GM18502 (cell line): ENCODE measurements around the gene RMND5A.

ENCODE experiments used
- ATAC-seq: cut with Tn5 transposase; IDR thresholded peaks from one replicate; pipeline ENCODE4 v1.9.1; 2021; ENCODE audit warnings: mild to moderate bottlenecking; ENCODE audit not compliant: unreplicated experiment, poor library complexity

RMND5A gene

DNA sequence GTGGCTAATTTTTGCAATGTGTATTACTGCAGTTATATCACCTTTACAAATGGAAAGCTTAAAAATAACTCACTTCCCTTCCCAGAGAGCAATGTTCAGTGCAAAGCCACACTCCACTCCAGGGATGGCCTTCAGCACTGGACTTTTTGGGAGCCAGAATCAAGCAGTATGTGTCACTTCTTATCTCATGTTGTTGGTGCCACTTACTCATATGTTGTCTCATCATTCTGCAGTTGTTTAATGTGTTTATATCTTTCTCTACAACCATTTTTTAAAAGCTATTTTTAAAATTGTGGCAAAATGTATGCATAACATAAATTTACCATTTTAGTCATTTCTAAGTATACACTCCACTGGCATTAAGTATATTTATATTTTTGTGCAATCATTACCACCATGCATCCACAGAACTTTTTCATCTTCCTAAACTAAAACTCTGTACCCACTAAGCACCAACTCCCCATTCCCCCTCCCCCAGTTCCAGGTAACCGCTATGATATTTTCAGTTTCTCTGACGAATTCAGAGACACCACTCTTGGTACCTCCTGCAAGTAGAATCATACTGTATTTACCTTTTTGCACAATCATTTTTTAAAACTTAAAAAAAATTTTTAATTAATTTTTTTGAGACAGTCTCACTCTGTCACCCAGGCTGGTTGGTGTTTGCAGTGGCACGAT is 102.7 kb downstream of the RMND5A start:
- no peak for ATAC-seq

DNA sequence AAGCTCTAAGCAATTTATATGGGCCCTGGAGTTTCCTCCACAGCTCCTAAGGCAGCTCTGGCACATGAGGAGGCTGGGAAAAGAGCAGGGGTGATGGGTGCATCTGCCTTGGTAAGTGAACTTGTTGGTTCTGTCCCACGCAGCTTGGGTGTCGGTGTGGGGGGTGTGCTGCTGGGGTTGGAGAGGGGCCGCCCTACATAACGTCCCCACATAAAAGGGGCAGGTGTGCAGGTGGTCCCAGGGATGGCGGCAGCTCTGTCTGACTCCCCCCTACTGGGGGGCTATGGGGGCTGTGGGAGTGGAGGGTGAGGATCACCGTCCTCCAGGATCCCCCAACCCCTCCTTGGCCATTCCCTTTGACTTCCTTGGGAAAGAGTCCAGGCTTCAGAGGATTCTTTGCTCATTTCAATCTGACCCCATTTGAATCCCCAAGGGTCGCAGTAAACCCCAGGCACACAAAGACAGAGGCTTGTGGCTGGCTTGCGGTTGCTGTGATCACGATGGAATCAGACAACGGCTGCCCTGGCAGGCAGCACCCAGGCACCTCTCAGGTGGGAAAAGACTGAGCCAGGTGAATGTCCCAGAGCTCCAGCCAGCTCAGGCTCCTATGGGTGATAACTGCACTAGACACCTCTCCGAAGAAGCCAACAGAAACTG is 105.1 kb downstream of the RMND5A start:
- no peak for ATAC-seq

DNA sequence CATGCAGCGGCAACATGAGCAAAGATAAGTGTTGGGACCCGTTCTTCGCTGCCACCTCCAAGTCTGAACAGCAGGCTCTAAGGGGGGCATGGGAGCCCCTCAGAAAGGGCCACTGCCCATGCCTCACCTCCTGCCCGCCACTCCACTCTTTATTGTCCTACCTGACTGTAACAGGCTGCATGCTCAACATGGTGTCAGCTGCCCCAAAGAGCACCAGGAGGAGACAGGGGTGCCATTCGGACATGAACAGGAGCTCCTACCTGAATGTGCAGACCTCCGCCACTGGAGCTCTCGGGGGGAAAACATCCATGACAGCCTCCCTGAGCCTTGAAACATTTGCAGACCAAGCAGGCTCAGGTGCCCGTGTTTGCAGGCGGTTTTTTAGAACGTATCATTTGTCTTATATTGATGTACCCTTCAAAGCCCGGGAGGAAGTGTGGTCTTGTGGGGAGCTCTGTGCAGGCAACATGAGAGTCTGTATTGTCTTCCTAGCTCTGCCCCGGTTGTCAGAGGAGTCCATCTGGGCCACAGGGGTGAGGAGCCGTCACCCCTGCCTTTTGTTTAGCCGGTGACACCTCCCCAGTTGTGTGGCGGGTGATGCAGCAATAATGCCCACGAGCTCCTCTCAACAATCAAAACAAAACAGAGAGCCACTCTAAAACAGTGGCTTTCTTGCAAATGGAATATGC is 105.7 kb downstream of the RMND5A start:
- no peak for ATAC-seq

DNA sequence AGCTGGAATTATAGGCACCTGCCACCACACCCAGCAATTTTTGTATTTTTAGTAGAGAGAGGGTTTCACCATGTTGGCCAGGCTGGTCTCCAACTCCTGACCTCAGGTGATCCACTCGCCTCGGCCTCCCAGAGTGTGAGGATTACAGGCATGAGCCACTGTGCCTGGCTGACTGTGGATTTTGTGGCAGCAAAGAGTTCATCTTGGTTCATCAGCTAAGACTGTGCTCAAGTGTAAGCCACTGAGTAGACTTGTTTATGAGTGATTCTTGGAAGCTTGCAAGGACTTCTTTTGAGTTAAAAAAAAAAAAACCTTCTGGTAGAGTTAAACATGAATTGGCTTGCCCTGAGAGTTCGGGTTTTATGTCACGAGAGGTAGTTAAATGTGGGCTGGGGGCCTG is 106.9 kb downstream of the RMND5A start:
- no peak for ATAC-seq
